ENCODE results near the gene ANKRD11.

ANKRD11 gene

GRCh38 chr16:89507214-89507833 is 17.0 kb upstream of the ANKRD11 start:
- TF ChIP-seq CTCF (IDR thresholded peaks at IDR 0.05; ENCODE audit: low read depth, low read length, missing control alignments): no peak
- DNase-seq (ENCODE audit: low read depth): no peak
- peak overlapping the region; percentile 81 for H3K4me3 ChIP-seq (ENCODE audit: low read depth, low read length)

- no peak for TF ChIP-seq CTCF (IDR thresholded peaks at IDR 0.05; ENCODE audit: low read depth, low read length, missing control alignments)
- DNase-seq (ENCODE audit: low read depth): no peak
- peak overlapping the region; percentile 81; the same call in 1 of the 2 replicates for H3K4me3 ChIP-seq (ENCODE audit: low read depth, low read length)
Measured at GRCh38 chr16:89506791-89507191, 16.4 kb upstream of the ANKRD11 start.

GRCh38 chr16:89506113-89506504 is 15.7 kb upstream of the ANKRD11 start:
- TF ChIP-seq CTCF (IDR thresholded peaks at IDR 0.05; ENCODE audit: low read depth, low read length, missing control alignments): no peak
- DNase-seq (ENCODE audit: low read depth): no peak
- H3K4me3 ChIP-seq (ENCODE audit: low read depth, low read length): peak overlapping the region; percentile 2; the same call in 1 of the 2 replicates

- peak; percentile 94 for DNase-seq (ENCODE audit: low read depth)
Measured at GRCh38 chr16:89505204-89506112, 15.1 kb upstream of the ANKRD11 start.

GRCh38 chr16:89504091-89504490 is 13.7 kb upstream of the ANKRD11 start:
- no peak overlapping the region for H3K4me3 ChIP-seq (ENCODE audit: low read depth, low read length)
- DNase-seq (ENCODE audit: low read depth): no peak
- no peak for TF ChIP-seq CTCF (IDR thresholded peaks at IDR 0.05; ENCODE audit: low read depth, low read length, missing control alignments)

More at GRCh38 chr16:89505204-89506112, 15.1 kb upstream of the ANKRD11 start:
- peak overlapping the region; percentile 2 for H3K4me3 ChIP-seq (ENCODE audit: low read depth, low read length)
- no peak for TF ChIP-seq CTCF (IDR thresholded peaks at IDR 0.05; ENCODE audit: low read depth, low read length, missing control alignments)

- DNase-seq (ENCODE audit: low read depth): no peak
- TF ChIP-seq CTCF (IDR thresholded peaks at IDR 0.05; ENCODE audit: low read depth, low read length, missing control alignments): no peak
- H3K4me3 ChIP-seq (ENCODE audit: low read depth, low read length): no peak overlapping the region
Measured at GRCh38 chr16:89502081-89502843, 11.9 kb upstream of the ANKRD11 start.

All from GM12864 (cell line).